Neural cell (in vitro differentiated cells): ENCODE measurements around the gene HACD2. TPM values are rescaled to one million over a fixed set of nuclear protein-coding genes. Genes with fewer than 3 reads are reported as not detected.

Source experiments
- H2AFZ ChIP-seq: fragments of 200-600, 300-800 bp; sonication (generic), shearing (Covaris generic); 2 replicates; pipeline ENCODE4 v1.6.0; 2014; ENCODE audit warnings: low read depth, mild to moderate bottlenecking, antibody characterized with exemption, low read length, moderate library complexity
- H3F3A ChIP-seq: fragments of 200-600 bp; shearing (Covaris generic); 2 replicates; pipeline ENCODE4 v1.6.1; 2016; ENCODE audit warnings: mild to moderate bottlenecking, moderate library complexity, mixed read lengths, antibody characterized with exemption, low read length; ENCODE audit not compliant: insufficient read depth, poor library complexity, severe bottlenecking
- H3K27ac ChIP-seq: fragments of 200-600, 300-800 bp; sonication (generic), shearing (Covaris generic); 2 replicates; pipeline ENCODE4 v1.5.1; 2014; ENCODE audit warnings: mild to moderate bottlenecking, low read length, moderate library complexity
- H3K27me3 ChIP-seq: fragments of 300-800, 200-600 bp; sonication (generic), shearing (Covaris generic); 2 replicates; pipeline ENCODE4 v1.6.0; 2014; ENCODE audit warnings: mild to moderate bottlenecking, low read depth, low read length, moderate library complexity; ENCODE audit not compliant: insufficient read depth
- H3K36me3 ChIP-seq: fragments of 300-800, 200-600 bp; sonication (generic), shearing (Covaris generic); 2 replicates; pipeline ENCODE4 v1.5.1; 2014; ENCODE audit warnings: mild to moderate bottlenecking, antibody characterized with exemption, low read length, moderate library complexity; ENCODE audit not compliant: insufficient read depth
- H3K4me2 ChIP-seq: fragments of 300-800, 200-600 bp; sonication (generic), shearing (Covaris generic); 2 replicates; pipeline ENCODE4 v1.6.0; 2014; ENCODE audit warnings: mild to moderate bottlenecking, low read length
- H3K4me3 ChIP-seq: fragments of 300-800, 200-600 bp; sonication (generic), shearing (Covaris generic); 2 replicates; pipeline ENCODE4 v1.5.1; 2014; ENCODE audit warnings: mild to moderate bottlenecking, low read length, moderate library complexity
- H3K79me2 ChIP-seq: fragments of 200-600 bp; shearing (Covaris generic); replicated peaks from 2 replicates; pipeline ENCODE4 v1.6.0; 2014; ENCODE audit warnings: mild to moderate bottlenecking, low read length, moderate library complexity; ENCODE audit not compliant: insufficient read depth
- H3K9ac ChIP-seq: fragments of 300-800, 200-600 bp; sonication (generic), shearing (Covaris generic); 2 replicates; pipeline ENCODE4 v1.6.1; 2016; ENCODE audit warnings: mild to moderate bottlenecking, low read length, mixed read lengths
- H3K9me2 ChIP-seq: fragments of 200-600 bp; shearing (Covaris generic); 2 replicates; pipeline ENCODE4 v1.6.1; 2016; ENCODE audit warnings: mild to moderate bottlenecking, low read length, mixed read lengths; ENCODE audit not compliant: insufficient read depth
- H3K9me3 ChIP-seq: fragments of 200-600, 300-800 bp; sonication (generic), shearing (Covaris generic); 2 replicates; pipeline ENCODE4 v1.6.1; 2016; ENCODE audit warnings: mild to moderate bottlenecking, mixed run types, low read length, moderate library complexity, mixed read lengths
- H4K20me1 ChIP-seq: fragments of 200-600 bp; shearing (Covaris generic); 2 replicates; pipeline ENCODE4 v1.6.1; 2016; ENCODE audit warnings: mild to moderate bottlenecking, mixed run types; ENCODE audit not compliant: insufficient read depth
- CTCF ChIP-seq: fragments of 450-650 bp; IDR thresholded peaks from 2 replicates; pipeline ENCODE4 v1.5.1; 2014; ENCODE audit warnings: antibody characterized with exemption, mild to moderate bottlenecking, moderate library complexity; ENCODE audit not compliant: poor library complexity, severe bottlenecking
- EP300 ChIP-seq: fragments of 450-650 bp; conservative IDR thresholded peaks from 2 replicates; pipeline ENCODE4 v1.6.1; 2014; ENCODE audit warnings: antibody characterized with exemption, mild to moderate bottlenecking, moderate library complexity; ENCODE audit not compliant: poor library complexity, severe bottlenecking
- EZH2 ChIP-seq: fragments of 200-600, 300-800 bp; shearing (Covaris generic), sonication (generic); IDR thresholded peaks from 2 replicates; pipeline ENCODE4 v1.6.1; 2014; ENCODE audit warnings: antibody characterized with exemption, low read length, borderline replicate concordance, mild to moderate bottlenecking; ENCODE audit not compliant: insufficient read depth, poor library complexity, severe bottlenecking
- MXI1 ChIP-seq: fragments of 450-650 bp; conservative IDR thresholded peaks from 2 replicates; pipeline ENCODE4 v1.6.1; 2014; ENCODE audit warnings: antibody characterized with exemption, mild to moderate bottlenecking; ENCODE audit not compliant: poor library complexity, severe bottlenecking
- POLR2AphosphoS5 ChIP-seq: IDR thresholded peaks from 2 replicates; pipeline ENCODE4 v1.6.1; 2012
- RAD21 ChIP-seq: fragments of 450-650 bp; conservative IDR thresholded peaks from 2 replicates; pipeline ENCODE4 v1.6.1; 2014; ENCODE audit warnings: antibody characterized with exemption, mild to moderate bottlenecking, moderate library complexity
- REST ChIP-seq: IDR thresholded peaks from 2 replicates; pipeline ENCODE4 v1.6.1; 2012; ENCODE audit warnings: borderline replicate concordance
- SMC3 ChIP-seq: fragments of 450-650 bp; conservative IDR thresholded peaks from 2 replicates; pipeline ENCODE4 v1.6.1; 2014; ENCODE audit warnings: antibody characterized with exemption, mild to moderate bottlenecking, moderate library complexity; ENCODE audit not compliant: poor library complexity
- TAF1 ChIP-seq: IDR thresholded peaks from 2 replicates; pipeline ENCODE4 v1.6.1; 2012; ENCODE audit warnings: low read depth
- polyA plus RNA-seq: library from polyadenylated mRNA; depleted of rRNA; stranded (reverse); fragments of >200 nt; gene quantifications from 2 replicates; pipeline ENCODE4 v1.2.3, GENCODE V29; 2014

The HACD2 gene
- polyA plus RNA-seq, 1 donor from 2014 or later: 28.0 TPM

- H3K79me2 ChIP-seq: no peaks in the 10 kb centered on the region
- no peaks in the 10 kb centered on the region for H3K27me3 ChIP-seq
- H3K4me2 ChIP-seq: no peak overlapping the region
- H3K27ac ChIP-seq: no peak overlapping the region
- no peaks in the 10 kb centered on the region for H3K9me3 ChIP-seq
- H2AFZ ChIP-seq: no peak overlapping the region
- H3K9ac ChIP-seq: no peak overlapping the region
- TF ChIP-seq CTCF (no peak), REST (no peak), TAF1 (no peak), EP300 (no peak)
- H4K20me1 ChIP-seq: no peaks in the 10 kb centered on the region
- H3K4me3 ChIP-seq: no peak overlapping the region
- no peaks in the 10 kb centered on the region for H3F3A ChIP-seq
- no peaks in the 10 kb centered on the region for H3K36me3 ChIP-seq
- H3K9me2 ChIP-seq: no peaks in the 10 kb centered on the region
Observed at GRCh38 chr3:123485551-123485950, 99.3 kb downstream of the HACD2 start.

- Histone ChIP-seq H3K36me3 (no peaks in the 10 kb centered on the region), H2AFZ (no peak overlapping the region), H3K79me2 (no peaks in the 10 kb centered on the region), H3K9ac (no peak overlapping the region), H3K4me3 (no peak overlapping the region), H3K9me2 (no peaks in the 10 kb centered on the region), H3K4me2 (no peak overlapping the region), H3K27me3 (no peaks in the 10 kb centered on the region), H3K9me3 (no peaks in the 10 kb centered on the region), H4K20me1 (no peaks in the 10 kb centered on the region), H3F3A (no peaks in the 10 kb centered on the region), H3K27ac (no peak overlapping the region)
- TF ChIP-seq TAF1 (no peak), REST (no peak), EZH2 (no peak), POLR2AphosphoS5 (no peak), CTCF (no peak), RAD21 (no peak), SMC3 (no peak), MXI1 (no peak), EP300 (no peak)
Observed at GRCh38 chr3:123483146-123483545, 101.7 kb downstream of the HACD2 start.
